Mammary epithelial cell (primary cell): ENCODE measurements around the gene ZNF76.

Source experiments
- CTCF ChIP-seq, 2 donors: IDR thresholded peaks in 1 of 2; conservative IDR thresholded peaks in 1 of 2; 2 replicates each; pipeline ENCODE4 v1.5.1; 2011 to 2012; ENCODE audit warnings: inconsistent platforms in 2 of 2, low read length in 2 of 2, mild to moderate bottlenecking in 2 of 2, control low read depth in 1 of 2, low read depth in 1 of 2; ENCODE audit not compliant: insufficient read depth in 1 of 2; ENCODE audit errors: extremely low read depth in 1 of 2
- EZH2 ChIP-seq: IDR thresholded peaks from 2 replicates; pipeline ENCODE4 v1.6.1; 2012; ENCODE audit warnings: low read length, inconsistent platforms, borderline replicate concordance

GRCh38 chr6:35282472-35282871 lies 22.9 kb downstream of the ZNF76 start:
- TF ChIP-seq CTCF (conservative IDR thresholded peaks at IDR 0.05 in 1 of 2, IDR thresholded peaks at IDR 0.05 in 1 of 2; ENCODE audit: extremely low read depth in 1 of 2, insufficient read depth in 1 of 2, low read depth in 1 of 2, low read length in 2 of 2) (no peak), EZH2 (no peak)
